SJSA1 (cell line): ENCODE data around the gene A1BG. TPM values are rescaled to one million over a fixed set of nuclear protein-coding genes. Genes with fewer than 3 reads are reported as not detected.

Experiments used
- DNase-seq, 2 experiments: peaks; one replicate each; pipeline ENCODE4 v3.0.0-alpha.2; 2015 to 2020; ENCODE audit warnings: low spot score in 2 of 2, low read depth in 1 of 2
- H3K27ac ChIP-seq: fragments of 250-450 bp; sonication (Bioruptor Pico); 2 replicates; pipeline ENCODE4 v1.5.1; 2020; ENCODE audit warnings: mild to moderate bottlenecking, moderate library complexity
- H3K27me3 ChIP-seq: fragments of 250-450 bp; sonication (Bioruptor Pico); replicated peaks from 2 replicates; pipeline ENCODE4 v1.5.1; 2020; ENCODE audit warnings: mild to moderate bottlenecking, moderate library complexity
- H3K36me3 ChIP-seq: fragments of 250-450 bp; sonication (Bioruptor Pico); 2 replicates; pipeline ENCODE4 v1.5.1; 2020; ENCODE audit warnings: mild to moderate bottlenecking
- H3K4me1 ChIP-seq: fragments of 250-450 bp; sonication (Bioruptor Pico); replicated peaks from 2 replicates; pipeline ENCODE4 v1.6.1; 2021; ENCODE audit warnings: mild to moderate bottlenecking
- H3K4me3 ChIP-seq: fragments of 250-450 bp; sonication (Bioruptor Pico); 2 replicates; pipeline ENCODE4 v1.5.1; 2020; ENCODE audit warnings: mild to moderate bottlenecking
- H3K9me3 ChIP-seq: fragments of 250-450 bp; sonication (Bioruptor Pico); replicated peaks from 2 replicates; pipeline ENCODE4 v1.5.1; 2020; ENCODE audit warnings: mild to moderate bottlenecking
- total RNA-seq: library from RNA; depleted of rRNA; stranded (reverse); fragments of >200 nt; shearing (Covaris generic); gene quantifications from 2 replicates; pipeline ENCODE4 v1.2.3, GENCODE V29; 2014

The A1BG gene
- total RNA-seq, 1 experiment from 2014 or later = 23.6 TPM

DNA sequence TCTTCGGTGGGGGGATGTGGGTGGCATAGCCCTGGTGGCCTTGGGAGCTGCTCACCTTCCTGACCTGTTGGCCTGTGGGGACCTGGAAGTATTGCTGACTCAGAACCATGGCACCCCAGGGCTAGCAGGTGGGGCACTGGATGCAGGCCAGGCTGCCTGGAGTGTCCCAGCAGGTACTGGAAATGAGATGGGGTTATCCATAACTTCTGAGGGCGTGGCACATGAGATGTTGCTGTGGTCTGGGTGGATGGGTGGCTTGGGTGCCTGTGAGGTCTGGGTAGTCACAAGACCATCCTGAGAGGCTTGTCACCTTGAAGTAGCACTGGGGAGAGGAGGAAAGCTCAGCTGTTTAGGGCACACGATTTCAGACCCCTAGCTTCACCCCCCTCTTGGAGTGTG lies 41.5 kb upstream of the A1BG start:
- peaks cover 66% of the 10 kb centered on the region for H3K36me3 ChIP-seq
- no peaks in the 10 kb centered on the region for H3K4me1 ChIP-seq
- H3K9me3 ChIP-seq = no peaks in the 10 kb centered on the region

DNA sequence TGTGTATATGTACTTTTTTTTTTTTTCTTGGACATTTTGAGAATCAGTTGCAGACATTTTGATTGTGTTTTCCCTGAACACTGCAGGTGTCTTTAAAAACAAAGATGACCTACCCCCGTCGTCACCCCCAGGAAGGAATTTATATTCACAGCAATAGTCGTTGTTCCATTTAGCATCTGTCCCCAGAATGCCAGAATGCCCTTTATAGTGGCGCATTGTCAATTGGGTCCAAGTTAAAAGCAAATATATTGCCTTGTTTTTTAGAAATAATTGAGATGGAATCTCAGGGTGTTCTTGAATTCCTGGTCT lies 40.4 kb upstream of the A1BG start:
- DNase-seq = no peak
- Histone ChIP-seq H3K9me3 (no peaks in the 10 kb centered on the region), H3K4me3 (no peak overlapping the region), H3K27me3 (no peaks in the 10 kb centered on the region), H3K36me3 (peaks cover 78% of the 10 kb centered on the region), H3K27ac (no peak overlapping the region), H3K4me1 (no peaks in the 10 kb centered on the region)

More for the DNA sequence above, 41.5 kb upstream of the A1BG start:
- Histone ChIP-seq H3K27me3 (no peaks in the 10 kb centered on the region), H3K27ac (no peak overlapping the region), H3K4me3 (no peak overlapping the region)
- DNase-seq = no peak

GRCh38 chr19:58392945-58393724 lies 39.8 kb upstream of the A1BG start:
- no peak for DNase-seq
- Histone ChIP-seq H3K4me3 (no peak overlapping the region), H3K27ac (no peak overlapping the region), H3K36me3 (peaks cover 83% of the 10 kb centered on the region), H3K4me1 (peaks cover 2% of the 10 kb centered on the region), H3K27me3 (no peaks in the 10 kb centered on the region), H3K9me3 (no peaks in the 10 kb centered on the region)

DNA sequence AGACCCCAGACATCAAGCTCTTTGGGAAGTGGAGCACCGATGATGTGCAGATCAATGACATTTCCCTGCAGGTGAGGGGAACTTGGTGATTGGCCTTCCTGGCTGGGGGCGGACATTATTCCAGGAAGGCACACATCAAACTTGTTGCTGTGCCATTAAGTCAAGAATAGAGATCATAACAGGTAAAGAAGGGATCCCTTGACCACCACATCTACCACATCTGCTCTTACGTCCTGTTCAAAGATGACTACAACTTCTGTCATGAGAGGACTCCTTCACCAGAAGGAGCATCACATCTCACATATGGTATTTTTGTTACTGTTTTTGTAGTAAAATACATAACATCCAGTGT lies 34.9 kb upstream of the A1BG start:
- H3K4me1 ChIP-seq = peaks cover 18% of the 10 kb centered on the region
- no peaks in the 10 kb centered on the region; the same call in 1 of the 2 replicates for H3K9me3 ChIP-seq
- H3K36me3 ChIP-seq = peaks cover 62% of the 10 kb centered on the region
- DNase-seq = no peak
- H3K27me3 ChIP-seq = no peaks in the 10 kb centered on the region
- H3K27ac ChIP-seq = no peak overlapping the region
- peak overlapping the region; percentile 53 for H3K4me3 ChIP-seq

DNA sequence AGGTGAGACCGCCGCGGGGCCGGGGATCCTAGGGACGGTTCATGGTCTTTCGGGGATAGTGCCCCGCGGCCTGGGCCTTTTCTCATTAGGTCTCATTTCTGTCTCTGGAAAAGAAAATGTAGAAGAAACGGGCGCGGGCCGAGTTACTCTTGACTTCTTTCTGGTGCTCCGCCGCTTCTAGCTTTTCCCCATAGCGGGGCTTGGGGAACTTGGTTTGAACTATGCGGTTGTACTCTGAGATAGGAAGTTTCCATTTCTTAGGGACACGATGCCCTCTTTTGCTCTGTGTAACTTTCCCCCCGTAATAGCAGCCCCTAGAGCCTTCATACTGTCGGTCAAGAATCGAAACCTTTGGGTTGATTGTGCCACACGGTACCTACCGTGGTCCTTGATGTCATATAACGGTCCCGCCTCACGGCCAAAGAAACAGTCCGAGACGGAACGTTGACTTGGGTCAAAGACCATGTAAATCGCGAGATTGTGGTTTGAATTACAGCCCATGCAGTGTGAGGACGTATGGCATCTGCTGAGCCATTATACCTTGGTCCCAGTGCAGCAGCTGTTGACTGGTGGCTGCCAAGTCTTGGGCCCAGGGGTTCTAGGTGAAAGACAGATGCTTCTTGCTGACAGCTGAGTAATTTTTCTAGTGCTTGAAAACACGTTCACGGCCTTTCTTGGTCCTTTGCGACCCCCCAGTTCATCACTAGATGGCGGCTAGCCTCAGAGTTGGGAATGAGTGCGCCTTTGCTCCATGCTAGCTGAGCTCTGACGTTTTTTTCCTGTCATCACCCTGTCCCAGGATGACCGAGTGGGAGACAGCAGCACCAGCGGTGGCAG lies 34.3 kb upstream of the A1BG start:
- Histone ChIP-seq H3K27ac (peak overlapping the region; percentile 13), H3K36me3 (peaks cover 56% of the 10 kb centered on the region), H3K4me1 (peaks cover 18% of the 10 kb centered on the region), H3K9me3 (no peaks in the 10 kb centered on the region; the same call in 1 of the 2 replicates), H3K4me3 (peak overlapping the region; percentile 53), H3K27me3 (no peaks in the 10 kb centered on the region)
- DNase-seq = no peak

DNA sequence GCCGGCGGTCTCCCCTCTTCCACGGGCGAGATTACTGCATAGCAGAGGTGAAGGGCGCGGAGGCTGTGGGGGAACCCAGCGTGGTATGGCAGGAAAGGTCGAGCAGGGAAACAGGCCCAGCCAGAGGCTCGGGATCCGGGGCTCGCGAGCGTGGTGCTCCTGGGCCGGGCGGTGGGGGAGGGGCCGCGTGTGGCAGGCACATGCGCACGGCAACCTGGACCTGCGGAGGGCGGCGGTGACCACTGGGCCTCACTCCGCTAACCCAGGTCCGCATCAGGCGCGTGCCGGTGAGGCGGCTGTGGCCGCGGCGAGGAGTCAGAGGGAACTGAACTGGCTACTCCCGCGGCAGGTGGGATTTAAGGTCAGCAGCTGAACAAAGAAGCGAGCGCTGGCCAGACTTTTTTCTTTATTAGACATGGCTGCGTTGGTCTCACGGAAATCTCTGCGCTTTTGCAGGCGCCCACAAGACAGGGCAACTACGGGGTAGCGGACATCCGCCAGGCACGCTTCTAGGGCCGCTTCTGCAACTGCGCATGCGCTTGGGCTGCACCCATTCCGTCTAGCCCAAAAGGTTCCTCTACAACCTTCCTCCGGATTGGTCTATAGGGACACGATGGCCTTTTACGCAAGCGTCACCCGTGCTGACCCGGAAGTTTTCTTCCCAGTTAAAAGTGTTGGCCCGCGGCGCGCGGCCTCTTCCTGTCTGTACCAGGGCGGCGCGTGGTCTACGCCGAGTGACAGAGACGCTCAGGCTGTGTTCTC lies 33.5 kb upstream of the A1BG start, which contains the start of gene RPS5:
RPS5 (plus strand) TSS at position 694 of the 762 bp plus-strand sequence. CDS start 869 bp downstream, outside the sequence.
- H3K36me3 ChIP-seq = peaks cover 48% of the 10 kb centered on the region
- H3K9me3 ChIP-seq = no peaks in the 10 kb centered on the region; the same call in 1 of the 2 replicates
- peak within 1 kb of the TSS; percentile 86 for H3K27ac ChIP-seq
- H3K4me1 ChIP-seq = peaks cover 20% of the 10 kb centered on the region
- no peaks in the 10 kb centered on the region for H3K27me3 ChIP-seq
- peak; percentile 92 to 97 for DNase-seq
- H3K4me3 ChIP-seq = peak within 1 kb of the TSS; percentile 53

DNA sequence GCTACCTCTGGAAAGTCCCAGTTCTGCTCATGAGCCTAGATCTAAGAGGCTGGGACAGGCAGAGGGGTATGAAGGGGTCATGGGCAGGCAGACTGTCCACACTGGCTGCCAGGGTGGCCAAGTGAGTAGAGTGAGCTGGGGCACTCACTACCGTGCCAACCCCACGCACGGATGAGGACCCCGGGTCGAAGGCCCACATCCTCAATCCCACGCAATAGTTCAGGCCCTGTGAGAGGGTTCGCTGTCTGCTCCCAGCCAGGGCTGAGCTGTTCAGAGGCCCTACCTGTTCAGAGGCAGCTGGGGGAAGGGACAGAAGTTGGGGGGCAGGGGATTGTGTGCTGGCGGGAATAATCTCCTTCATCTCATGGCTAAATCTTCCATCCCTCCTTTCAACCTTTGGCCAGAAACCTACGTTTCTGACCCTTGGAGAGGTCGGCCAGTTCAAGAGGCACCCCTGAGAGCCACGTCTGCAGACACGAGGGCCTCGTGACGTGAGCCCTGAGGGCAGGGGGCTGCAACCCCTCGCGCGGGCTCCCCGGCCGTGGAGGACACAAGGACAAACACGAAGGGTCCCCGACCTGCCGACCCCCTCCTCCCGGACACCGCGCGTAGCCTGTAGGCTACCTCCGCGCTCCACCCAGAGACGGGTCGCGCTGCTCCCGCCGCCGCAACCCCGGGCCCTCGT lies 32.7 kb upstream of the A1BG start:
- peaks cover 21% of the 10 kb centered on the region for H3K4me1 ChIP-seq
- peak overlapping the region; percentile 53 for H3K4me3 ChIP-seq
- H3K27ac ChIP-seq = peak overlapping the region; percentile 86
- no peaks in the 10 kb centered on the region; the same call in 1 of the 2 replicates for H3K9me3 ChIP-seq
- peaks cover 41% of the 10 kb centered on the region for H3K36me3 ChIP-seq
- no peaks in the 10 kb centered on the region for H3K27me3 ChIP-seq
- no peak for DNase-seq

DNA sequence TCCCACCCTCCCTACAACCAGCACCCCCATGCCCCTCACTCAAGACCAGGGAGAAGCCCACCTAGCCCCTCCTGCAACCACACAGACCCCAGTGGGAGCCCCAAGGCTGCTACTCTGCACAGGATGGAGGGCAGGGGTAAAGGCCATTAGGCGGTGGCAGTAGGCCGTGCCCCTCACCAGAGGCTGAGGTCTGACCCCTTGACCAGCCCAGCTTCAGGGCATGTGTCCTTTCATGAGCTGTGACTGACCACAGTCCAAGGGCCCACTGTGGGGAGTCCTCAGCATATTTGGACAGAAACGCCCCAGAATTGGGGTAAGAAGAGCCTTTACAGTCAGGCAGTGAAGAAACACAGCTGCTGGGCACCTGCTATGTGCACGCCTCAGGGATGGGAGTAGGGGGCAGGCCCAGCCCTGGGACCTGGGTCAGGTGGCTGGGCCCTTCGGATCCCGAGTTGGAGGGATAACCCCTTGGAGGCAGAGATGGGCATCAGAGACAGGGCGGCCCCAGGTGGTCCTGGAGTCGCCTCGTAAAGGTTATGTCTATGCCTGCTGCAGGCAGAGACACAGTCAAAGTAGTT lies 32.1 kb upstream of the A1BG start:
- Histone ChIP-seq H3K36me3 (peaks cover 35% of the 10 kb centered on the region), H3K4me1 (peaks cover 21% of the 10 kb centered on the region), H3K27me3 (no peaks in the 10 kb centered on the region), H3K4me3 (no peak overlapping the region), H3K9me3 (no peaks in the 10 kb centered on the region; the same call in 1 of the 2 replicates), H3K27ac (no peak overlapping the region)
- DNase-seq = no peak

- no peaks in the 10 kb centered on the region; the same call in 1 of the 2 replicates for H3K9me3 ChIP-seq
- no peaks in the 10 kb centered on the region for H3K27me3 ChIP-seq
- DNase-seq = no peak
Observed at GRCh38 chr19:58382997-58383603, 29.8 kb upstream of the A1BG start.

DNA sequence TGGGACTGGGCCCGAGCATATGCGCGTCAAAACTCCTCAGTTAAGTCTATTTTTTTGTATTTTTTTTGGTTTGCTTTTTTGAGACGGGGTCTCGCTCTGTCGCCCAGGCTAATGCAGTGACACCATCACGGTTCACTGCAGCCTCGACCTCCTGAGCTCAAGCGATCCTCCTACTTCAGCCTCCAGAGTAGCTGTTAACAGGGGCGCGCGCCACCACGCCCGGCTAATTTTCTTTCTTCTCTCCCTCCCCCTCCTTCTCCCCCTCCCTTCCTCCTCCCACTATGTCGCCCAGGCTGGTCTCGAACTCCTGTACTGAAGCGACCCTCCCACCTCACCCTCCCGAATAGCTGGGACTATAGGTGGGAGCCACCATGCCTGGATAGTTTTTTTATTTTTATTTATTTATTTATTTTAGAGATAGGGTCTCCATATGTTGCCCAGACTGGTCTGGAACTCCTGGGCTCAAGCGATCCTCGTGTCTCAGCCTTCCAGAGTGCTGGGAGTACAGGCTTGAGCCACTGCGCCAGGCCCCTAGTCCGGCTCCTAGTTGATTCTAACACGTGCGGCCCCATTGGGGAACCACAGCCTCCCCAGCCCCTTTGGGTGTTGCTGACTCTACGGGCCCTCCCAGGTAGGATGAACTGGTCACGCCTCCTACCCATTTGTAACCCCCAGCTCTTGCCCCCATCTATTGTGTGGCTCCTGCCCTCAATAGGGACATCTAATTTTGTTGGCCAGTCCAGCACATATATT lies 28.3 kb upstream of the A1BG start:
- Histone ChIP-seq H3K27me3 (no peaks in the 10 kb centered on the region), H3K9me3 (no peaks in the 10 kb centered on the region; the same call in 1 of the 2 replicates), H3K36me3 (peaks cover 6% of the 10 kb centered on the region; the same call in 1 of the 2 replicates), H3K4me1 (peaks cover 24% of the 10 kb centered on the region), H3K27ac (peak overlapping the region; percentile 56), H3K4me3 (peak overlapping the region; percentile 68)
- no peak for DNase-seq

More at GRCh38 chr19:58382997-58383603, 29.8 kb upstream of the A1BG start:
- Histone ChIP-seq H3K27ac (no peak overlapping the region), H3K4me1 (peaks cover 28% of the 10 kb centered on the region), H3K36me3 (peaks cover 13% of the 10 kb centered on the region), H3K4me3 (no peak overlapping the region)

GRCh38 chr19:58380662-58381459 lies 27.6 kb upstream of the A1BG start, which contains the start of gene ZNF837:
Gene ZNF837 (minus strand): TSS chr19:58381030. CDS start chr19:58369332, 11,698 bp downstream.
- peak; percentile 99 to 100 for DNase-seq
- Histone ChIP-seq H3K4me1 (peaks cover 16% of the 10 kb centered on the region), H3K27me3 (no peaks in the 10 kb centered on the region), H3K4me3 (peak within 1 kb of the TSS; percentile 68), H3K36me3 (no peaks in the 10 kb centered on the region), H3K27ac (peak within 1 kb of the TSS; percentile 56), H3K9me3 (no peaks in the 10 kb centered on the region)
